GM18505 (cell line): ENCODE measurements around the gene SH3RF2.

ENCODE experiments used
- ATAC-seq: cut with Tn5 transposase; IDR thresholded peaks from one replicate; pipeline ENCODE4 v1.9.1; 2021; ENCODE audit not compliant: unreplicated experiment
- POLR2A ChIP-seq: IDR thresholded peaks from 4 replicates; pipeline ENCODE4 v1.6.1; 2011; ENCODE audit warnings: borderline replicate concordance; ENCODE audit not compliant: insufficient read depth, insufficient read length; ENCODE audit errors: extremely low read depth

The SH3RF2 gene

DNA sequence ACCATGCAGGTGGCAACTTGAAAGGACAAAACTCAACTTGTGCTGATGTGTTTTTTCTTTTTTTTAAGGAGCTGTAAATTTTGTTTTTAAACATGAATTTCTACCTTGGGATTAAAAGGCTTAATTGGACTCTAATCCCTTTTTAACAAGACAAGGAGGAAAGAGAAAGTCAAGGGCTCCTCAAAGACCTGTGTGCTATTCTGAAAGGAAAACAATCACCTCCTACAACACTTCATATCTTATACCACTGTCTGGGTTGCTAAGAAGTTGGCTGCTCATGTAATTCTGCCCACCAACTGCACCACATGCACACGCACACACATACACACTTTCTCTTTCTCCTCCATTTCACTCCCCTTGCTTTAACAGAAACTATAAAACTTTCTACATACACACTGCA is 78.6 kb downstream of the SH3RF2 start:
- no peak for ATAC-seq
- TF ChIP-seq POLR2A, result no peak

DNA sequence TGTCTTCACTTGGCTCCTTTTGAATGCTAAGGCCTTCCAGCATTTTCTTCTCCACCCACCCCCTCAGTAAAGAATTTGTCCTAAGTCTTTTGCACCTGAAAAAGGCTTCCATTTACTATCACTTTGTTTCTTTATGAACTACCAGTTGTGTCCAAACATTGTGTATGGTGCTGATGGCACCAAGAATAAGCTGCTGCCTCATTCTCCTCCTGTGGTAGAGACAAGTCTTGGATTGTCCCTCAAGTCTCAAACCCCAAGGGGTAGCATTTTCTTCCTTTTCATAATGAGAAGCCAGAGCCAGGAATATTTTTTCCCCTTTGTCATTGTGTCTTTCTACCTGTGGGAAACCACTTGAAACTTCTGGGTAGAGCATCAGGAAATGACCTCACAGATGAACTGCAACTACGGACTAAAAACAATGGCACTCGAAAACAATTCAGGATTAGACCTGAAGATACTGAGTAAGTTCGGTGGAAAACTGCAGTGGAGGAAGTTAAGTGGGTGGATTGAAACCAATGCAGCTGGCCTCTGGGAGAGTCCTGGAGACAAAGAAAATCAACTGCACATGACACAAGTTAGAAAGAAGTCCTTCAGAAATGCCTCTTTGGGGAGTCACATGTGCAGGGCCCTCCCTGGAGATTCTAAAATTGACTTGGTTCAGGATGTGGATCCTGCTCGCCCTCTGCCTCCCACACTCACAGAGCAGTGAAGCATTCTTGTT is 80.5 kb downstream of the SH3RF2 start:
- no peak for ATAC-seq
- TF ChIP-seq POLR2A, result no peak

DNA sequence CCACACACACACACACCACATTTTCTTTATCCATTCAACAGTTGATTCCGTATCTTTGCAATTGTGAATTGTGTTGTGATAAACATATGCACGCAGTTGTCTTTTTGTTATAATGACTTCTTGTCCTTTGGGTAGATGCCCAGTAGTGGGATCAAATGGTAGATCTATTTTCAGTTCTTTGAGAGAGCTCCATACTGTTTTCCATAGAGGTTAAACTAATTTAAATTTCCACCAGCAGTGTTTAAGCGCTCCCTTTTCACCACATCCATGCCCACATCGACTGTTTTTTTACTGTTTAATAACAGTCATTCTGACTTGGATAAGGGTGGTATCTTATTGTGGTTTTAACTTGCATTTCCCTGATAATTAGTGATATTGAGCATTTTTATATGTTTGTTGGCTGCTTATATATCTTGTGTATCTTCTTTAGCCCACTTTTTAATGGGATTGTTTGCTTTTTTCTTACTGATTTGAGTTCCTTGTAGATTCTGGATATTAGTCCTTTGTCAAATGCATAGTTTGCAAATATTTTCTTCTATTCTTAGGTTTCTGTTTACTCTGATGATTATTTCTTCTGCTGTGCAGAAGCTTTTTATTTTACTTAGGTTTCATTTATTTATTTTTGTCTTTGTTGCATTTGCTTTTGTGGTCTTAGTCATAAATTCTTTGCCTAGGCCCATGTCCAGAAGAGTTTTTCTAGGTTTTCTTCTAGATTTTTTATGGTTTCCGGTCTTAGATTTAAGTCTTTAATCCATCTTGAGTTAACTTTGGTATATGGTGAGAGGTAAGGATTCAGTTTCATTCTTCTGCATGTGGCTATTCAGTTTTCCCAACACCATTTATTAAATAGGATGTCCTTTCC is 82.4 kb downstream of the SH3RF2 start:
- TF ChIP-seq POLR2A, result no peak
- ATAC-seq, result no peak

DNA sequence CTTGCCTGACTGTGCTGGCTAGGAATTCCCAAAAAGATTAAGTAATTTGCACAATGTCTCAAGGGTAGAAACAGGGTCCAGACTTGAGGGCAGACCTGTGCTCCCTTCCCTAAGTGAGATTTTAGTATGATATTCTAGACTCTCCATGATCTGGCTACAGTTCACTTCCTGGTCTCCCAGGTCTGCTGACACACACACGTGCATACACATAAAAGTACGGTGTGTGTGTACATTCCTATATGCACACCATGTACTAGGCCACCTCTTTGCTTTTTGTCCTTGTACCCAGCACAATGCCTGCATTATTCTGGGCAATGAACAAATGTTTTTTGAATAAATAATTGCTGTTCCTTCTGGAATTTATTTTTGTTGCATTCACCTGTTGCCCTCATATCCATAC is 83.7 kb downstream of the SH3RF2 start:
- ATAC-seq, result no peak
- no peak for TF ChIP-seq POLR2A

DNA sequence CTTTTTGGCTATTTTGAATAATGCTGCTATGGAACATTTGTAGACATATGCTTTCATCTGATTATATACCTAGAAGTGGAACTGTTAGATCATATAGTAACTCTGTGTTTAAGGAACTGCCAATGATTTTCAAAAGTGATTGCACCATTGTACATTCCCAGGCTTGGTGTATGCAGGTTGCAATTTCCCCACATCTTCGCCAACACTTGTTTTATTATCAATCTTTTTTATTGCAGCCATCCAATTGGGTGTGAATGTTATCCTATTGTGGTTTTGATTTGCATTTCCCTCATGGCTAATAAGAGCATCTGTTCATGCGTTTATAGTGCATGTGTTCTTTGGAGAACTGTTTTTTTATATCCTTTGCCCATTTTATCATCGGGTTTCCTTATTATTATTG is 87.7 kb downstream of the SH3RF2 start:
- no peak for ATAC-seq
- TF ChIP-seq POLR2A, result no peak

DNA sequence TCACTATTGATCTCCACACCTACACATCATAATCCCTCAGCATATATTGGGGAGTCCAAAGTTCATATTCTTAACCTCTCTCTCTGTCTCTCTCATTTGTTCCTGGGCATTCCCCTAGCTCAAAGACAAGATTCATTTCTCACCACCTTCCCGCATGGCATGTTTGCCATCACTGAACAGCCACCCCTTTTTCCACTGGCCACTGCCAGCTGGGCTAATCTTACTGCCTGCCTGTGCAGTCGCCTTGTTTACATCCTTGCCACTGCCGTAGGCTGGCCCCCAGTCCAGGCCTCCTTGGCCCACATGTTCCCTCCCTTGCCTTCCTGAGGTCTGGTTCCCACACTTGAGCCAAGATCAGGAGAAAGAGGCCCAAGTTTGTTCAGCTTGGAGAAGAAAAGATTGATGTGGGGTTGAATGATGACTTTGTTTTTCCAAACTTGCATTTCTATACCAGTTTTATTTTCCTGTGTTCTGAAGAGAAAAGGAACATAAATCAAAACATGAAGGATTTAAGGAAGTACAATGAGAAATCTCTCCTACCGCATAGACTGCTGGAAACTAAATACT is 88.8 kb downstream of the SH3RF2 start:
- no peak for ATAC-seq
- TF ChIP-seq POLR2A, result no peak

DNA sequence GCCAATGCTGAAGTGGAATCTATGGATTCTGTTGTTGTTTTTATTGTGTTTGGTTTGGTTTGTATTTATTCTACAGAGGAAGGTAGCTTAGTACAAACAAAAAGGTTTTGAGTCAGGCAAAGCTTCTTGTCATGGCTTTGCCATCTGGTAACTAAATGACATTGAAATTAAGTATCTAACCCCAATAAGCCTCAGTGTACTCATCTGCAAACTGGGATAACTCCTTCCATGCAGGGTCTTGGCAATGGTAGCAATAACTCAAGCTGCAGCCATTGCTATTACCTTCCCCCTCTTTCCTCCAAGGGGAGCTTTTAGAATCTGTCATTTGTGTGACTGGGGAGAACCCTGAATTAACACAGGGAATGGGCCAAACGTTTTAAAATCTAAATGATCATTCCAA is 89.3 kb downstream of the SH3RF2 start:
- no peak for ATAC-seq
- TF ChIP-seq POLR2A, result no peak

DNA sequence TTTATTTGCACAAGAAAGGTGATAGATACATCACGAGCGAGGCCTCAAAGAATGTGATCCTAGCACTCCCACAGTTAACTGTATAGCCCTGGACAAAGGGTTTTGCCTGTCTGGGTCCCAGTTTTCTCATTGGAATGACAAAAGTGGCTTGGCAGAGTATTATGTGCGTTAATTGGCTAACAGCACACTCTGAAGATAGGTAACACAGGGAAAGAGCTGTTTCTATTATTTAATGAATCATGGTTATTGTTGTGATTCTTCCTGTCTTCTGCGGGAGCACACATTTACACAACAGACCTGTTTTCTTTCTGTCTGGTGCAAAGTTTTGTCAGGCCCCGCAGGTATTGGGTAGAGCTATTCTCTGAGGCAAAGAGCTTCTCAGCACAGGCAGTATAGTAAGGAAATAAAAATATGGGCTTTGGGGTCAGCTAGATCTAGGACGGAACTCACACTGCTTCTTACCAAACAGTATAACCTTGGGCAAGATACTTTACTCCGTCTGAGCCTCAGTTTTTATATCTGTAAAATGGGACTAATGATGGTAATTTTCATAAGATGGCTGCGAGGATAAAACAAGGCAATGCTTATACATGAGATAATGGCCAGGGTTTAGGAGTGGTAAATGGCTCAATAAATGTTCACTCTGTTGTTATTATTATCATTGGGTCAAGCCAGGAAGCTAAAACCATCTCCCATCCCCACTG is 90.1 kb downstream of the SH3RF2 start:
- TF ChIP-seq POLR2A, result no peak
- no peak for ATAC-seq

DNA sequence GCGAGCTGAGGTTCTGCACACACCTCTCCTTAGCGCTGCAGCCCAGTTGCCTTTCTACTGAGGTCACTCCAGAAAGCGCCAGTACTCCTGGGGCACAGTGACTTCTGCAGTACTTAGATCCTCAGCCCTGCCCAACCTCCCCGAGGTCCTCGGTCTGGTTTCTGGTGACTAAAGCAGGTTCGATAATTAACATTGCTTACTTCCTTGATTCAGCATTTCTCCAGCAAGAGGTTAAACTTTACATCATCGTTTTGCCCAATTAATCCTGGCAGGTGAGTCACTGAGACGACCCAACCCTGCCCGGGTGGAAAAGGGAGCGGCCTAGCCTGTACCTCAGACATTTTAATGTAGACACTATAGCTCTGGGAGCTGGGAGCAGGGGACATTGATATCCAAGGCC is 91.4 kb downstream of the SH3RF2 start:
- TF ChIP-seq POLR2A, result no peak
- no peak for ATAC-seq

DNA sequence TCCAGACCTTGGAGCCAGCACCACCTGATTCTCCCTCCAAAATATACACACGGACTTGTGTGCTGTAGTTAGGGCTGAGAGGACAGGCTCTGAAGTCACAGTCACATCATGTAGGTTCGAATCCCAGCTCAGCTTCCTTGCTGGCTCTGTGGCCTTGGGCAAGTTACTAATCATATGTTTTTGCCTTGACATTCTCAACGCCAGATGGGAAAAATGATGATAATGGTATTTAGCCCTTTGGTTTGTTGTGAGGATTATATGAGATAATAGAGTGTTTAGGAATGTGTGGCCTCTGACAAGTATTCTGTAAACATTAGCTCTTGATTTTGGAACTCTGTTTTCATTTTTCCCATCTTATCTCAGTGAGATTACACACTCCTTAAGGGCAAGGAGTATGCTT is 96.5 kb downstream of the SH3RF2 start:
- ATAC-seq, result no peak
- TF ChIP-seq POLR2A, result no peak

DNA sequence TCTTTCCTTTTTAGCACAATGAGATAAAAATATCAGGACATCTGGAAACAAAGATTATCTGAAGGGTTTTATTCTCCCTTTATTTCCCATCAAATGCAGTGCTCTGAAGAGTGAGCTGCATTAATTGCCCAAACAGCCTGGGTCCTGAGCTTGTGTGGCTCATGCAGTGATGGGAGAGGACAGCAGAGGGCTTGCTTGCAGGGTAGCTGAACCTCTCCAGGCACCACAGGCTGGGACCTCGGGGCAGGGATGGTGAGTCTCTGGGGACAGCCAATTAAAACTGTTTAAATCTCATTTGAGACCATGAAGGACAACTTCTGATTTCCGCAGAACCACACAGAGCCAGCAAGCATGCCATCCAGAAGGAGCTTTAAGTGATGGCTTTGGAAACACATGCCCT is 97.7 kb downstream of the SH3RF2 start:
- no peak for ATAC-seq
- no peak for TF ChIP-seq POLR2A

DNA sequence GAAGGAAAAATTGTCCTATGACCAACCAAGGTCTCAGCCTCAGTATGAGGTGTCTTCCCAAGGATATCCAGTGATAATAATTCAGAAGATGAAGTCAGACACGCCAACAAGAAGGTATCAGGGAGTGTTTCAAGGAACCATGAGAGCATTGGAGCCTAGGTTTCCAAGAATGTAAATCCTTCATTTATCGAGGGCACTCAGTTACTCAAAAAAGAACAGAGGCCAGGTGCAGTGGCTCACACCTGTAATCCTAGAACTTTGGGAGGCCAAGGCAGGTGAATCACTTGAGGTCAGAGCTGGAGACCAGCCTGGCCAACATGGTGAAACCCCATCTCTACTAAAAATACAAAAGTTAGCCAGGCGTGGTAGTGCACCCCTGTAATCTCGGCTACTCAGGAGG is 98.2 kb downstream of the SH3RF2 start:
- no peak for TF ChIP-seq POLR2A
- ATAC-seq, result no peak

DNA sequence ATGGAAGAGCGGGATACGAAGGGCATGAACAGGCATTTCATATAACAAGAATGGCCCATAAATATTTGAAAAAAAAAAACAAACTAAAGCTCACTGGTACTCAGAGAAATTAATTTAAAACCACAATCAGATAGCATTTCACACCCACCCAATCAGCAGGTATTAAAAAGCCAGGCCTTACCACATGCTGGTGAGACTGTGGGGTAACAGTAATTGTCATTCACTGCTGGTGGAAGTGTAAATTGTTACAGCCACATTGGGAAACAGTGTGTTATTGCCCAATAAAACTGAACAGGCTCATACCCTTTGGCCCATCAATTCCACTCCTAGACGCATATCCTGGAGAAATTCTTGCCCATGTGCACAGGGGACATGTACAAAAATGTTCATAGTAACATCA is 103.0 kb downstream of the SH3RF2 start:
- ATAC-seq, result no peak
- no peak for TF ChIP-seq POLR2A
